Glomerular visceral epithelial cell (primary cell): ENCODE results near the gene GALNT13.

Experiments
- DNase-seq: peaks from one replicate; pipeline ENCODE4 v3.0.0-alpha.2; 2016; ENCODE audit errors: extremely low spot score

Gene GALNT13

GRCh38 chr2:154125891-154126290 is 254.2 kb downstream of the GALNT13 start:
- DNase-seq, result no peak

GRCh38 chr2:154130821-154131220 is 259.1 kb downstream of the GALNT13 start:
- no peak for DNase-seq

GRCh38 chr2:154132827-154133226 is 261.1 kb downstream of the GALNT13 start:
- no peak for DNase-seq

GRCh38 chr2:154133823-154134222 is 262.1 kb downstream of the GALNT13 start:
- no peak for DNase-seq

GRCh38 chr2:154140249-154141025 is 268.7 kb downstream of the GALNT13 start:
- no peak for DNase-seq

GRCh38 chr2:154142480-154142879 is 270.8 kb downstream of the GALNT13 start:
- DNase-seq, result no peak

- no peak for DNase-seq
Measured at GRCh38 chr2:154143105-154143504, 271.4 kb downstream of the GALNT13 start.

GRCh38 chr2:154158101-154158500 is 286.4 kb downstream of the GALNT13 start:
- no peak for DNase-seq

- no peak for DNase-seq
Measured at GRCh38 chr2:154161286-154161685, 289.6 kb downstream of the GALNT13 start.

- DNase-seq, result no peak
Measured at GRCh38 chr2:154170400-154170799, 298.7 kb downstream of the GALNT13 start.

GRCh38 chr2:154173164-154173563 is 301.4 kb downstream of the GALNT13 start:
- DNase-seq, result no peak

GRCh38 chr2:154173919-154174318 is 302.2 kb downstream of the GALNT13 start:
- no peak for DNase-seq

- no peak for DNase-seq
Measured at GRCh38 chr2:154182008-154182407, 310.3 kb downstream of the GALNT13 start.

- no peak for DNase-seq
Measured at GRCh38 chr2:154187948-154188347, 316.2 kb downstream of the GALNT13 start.

GRCh38 chr2:154189953-154190352 is 318.2 kb downstream of the GALNT13 start:
- no peak for DNase-seq

- no peak for DNase-seq
Measured at GRCh38 chr2:154193246-154193645, 321.5 kb downstream of the GALNT13 start.

GRCh38 chr2:154194909-154195643 is 323.4 kb downstream of the GALNT13 start:
- no peak for DNase-seq

GRCh38 chr2:154195644-154196195 is 324.0 kb downstream of the GALNT13 start:
- no peak for DNase-seq

- no peak for DNase-seq
Measured at GRCh38 chr2:154198866-154199265, 327.1 kb downstream of the GALNT13 start.

- DNase-seq, result no peak
Measured at GRCh38 chr2:154203206-154203605, 331.5 kb downstream of the GALNT13 start.

GRCh38 chr2:154203902-154204301 is 332.2 kb downstream of the GALNT13 start:
- no peak for DNase-seq

GRCh38 chr2:154207288-154208047 is 335.7 kb downstream of the GALNT13 start:
- no peak for DNase-seq
